Cardiac fibroblast (primary cell): ENCODE measurements around the gene KREMEN2.

Experiments
- DNase-seq, 2 donors: peaks; one replicate each; pipeline versions ENCODE4 v3.0.0 to v3.0.0-alpha.2; 2010; ENCODE audit warnings: low read depth in 2 of 2
- H3K4me3 ChIP-seq, 2 donors: replicated peaks in 1 of 2; 1 replicate in 1 of 2; 2 replicates in 1 of 2; pipeline ENCODE4 v1.5.1; 2011; ENCODE audit warnings: low read depth in 2 of 2, low read length in 2 of 2, mild to moderate bottlenecking in 2 of 2, moderate library complexity in 1 of 2
- CTCF ChIP-seq: IDR thresholded peaks from one replicate; pipeline ENCODE4 v1.5.1; 2011; ENCODE audit warnings: low read depth, mild to moderate bottlenecking, low read length, inconsistent platforms

KREMEN2 gene

GRCh38 chr16:2956579-2956956 is 7.5 kb upstream of the KREMEN2 start:
- TF ChIP-seq CTCF, result no peak
- no peak for DNase-seq
- H3K4me3 ChIP-seq, result no peak overlapping the region

DNA sequence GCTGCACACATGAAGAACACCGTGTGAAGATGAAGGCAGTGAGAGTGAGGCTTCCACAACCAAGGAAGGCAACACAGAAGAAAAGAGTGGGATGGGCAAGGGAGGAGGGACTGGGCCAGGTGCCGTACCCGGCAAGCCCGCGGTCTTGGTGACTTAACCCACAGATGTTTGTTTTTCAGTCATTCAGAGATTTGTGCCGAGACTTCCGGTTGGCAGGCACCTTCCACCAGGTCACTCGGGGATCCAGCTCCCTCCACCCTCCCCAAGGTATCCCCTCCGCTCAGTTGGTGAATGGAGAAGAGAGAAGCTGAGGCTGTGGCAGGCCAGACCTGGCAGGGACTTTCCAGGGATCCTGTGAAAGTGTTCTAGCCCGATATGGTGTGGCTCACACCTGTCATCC is 4.9 kb upstream of the KREMEN2 start:
- no peak for TF ChIP-seq CTCF
- no peak for DNase-seq
- no peak overlapping the region for H3K4me3 ChIP-seq

DNA sequence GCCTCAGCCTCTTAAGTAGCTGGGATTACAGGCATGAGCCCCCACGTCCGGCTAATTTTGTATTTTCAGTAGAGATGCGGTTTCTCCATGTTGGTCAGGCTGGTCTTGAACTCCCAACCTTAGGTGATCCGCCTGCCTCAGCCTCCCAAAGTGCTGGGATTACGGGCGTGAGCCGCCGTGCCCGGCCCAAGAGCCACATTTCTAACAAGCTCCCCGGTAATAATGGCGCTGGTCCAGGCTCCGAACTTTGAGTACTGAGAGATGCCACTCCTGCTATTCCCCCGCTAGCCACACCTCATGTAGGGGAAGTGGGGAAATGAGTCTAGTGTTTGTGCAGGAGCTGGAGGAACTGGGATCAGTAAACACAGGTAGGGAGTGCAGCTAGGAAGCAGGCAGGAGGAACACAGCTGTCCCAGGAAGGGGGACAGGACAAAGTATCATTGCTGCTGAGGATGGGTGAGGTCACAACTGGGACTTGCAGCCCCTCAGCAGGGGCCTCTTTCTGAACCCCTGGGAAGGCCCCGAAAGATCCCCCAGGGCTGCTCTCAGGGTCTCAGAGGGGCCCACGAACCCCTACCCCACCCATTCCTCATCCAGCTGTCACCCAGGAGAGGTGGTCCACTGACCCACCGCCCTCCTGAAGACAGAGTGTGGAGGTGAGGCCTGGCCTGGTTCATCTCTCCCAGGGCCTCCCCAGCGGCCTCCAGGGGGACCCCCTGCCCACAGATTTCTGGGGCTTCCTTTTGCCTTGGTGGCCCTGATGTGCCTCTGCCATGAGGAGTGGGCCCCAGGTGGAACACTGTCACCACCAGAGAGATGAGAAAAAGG is 3.7 kb upstream of the KREMEN2 start:
- DNase-seq, result no peak
- no peak overlapping the region for H3K4me3 ChIP-seq
- no peak for TF ChIP-seq CTCF

- no peak for TF ChIP-seq CTCF
These were observed 1.6 kb upstream of the KREMEN2 start for GRCh38 chr16:2962334-2963073.

DNA sequence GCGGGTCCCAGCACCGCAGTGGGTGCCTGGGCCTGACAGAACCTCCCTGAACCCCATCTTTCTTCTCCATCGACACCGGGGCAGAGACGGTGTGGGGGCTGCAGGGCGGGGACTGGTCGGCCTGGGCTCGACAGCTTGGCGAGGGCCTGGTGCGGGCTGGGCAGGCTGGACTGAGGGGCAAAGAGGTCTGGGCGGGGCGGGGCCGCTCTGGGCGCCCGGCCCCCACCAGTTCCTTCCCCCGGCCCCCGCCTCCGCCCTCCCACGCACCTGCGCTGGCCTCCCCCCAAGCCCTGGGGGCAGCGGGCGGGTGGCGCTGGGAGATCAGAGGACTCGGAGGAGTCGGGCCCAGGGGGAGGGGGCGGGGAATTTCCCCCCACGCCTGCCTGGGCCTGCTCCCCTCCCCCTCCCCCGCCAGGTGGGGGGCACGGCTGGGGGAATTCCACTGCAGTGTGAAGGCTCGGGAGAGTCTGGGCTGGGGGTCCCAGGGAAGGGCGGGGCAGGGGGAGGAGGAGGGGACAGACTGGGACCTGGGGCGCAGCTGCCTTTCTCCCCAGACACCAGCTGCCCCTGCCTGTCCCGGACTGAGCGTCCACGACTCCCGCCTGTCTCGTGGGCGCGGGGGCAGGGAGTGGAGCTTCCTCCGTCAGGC is 877 bp upstream of the KREMEN2 start:
- DNase-seq, result no peak
- H3K4me3 ChIP-seq, result no peak overlapping the region
- no peak for TF ChIP-seq CTCF

More at GRCh38 chr16:2962334-2963073, 1.6 kb upstream of the KREMEN2 start:
- no peak for DNase-seq
- H3K4me3 ChIP-seq, result no peak overlapping the region

DNA sequence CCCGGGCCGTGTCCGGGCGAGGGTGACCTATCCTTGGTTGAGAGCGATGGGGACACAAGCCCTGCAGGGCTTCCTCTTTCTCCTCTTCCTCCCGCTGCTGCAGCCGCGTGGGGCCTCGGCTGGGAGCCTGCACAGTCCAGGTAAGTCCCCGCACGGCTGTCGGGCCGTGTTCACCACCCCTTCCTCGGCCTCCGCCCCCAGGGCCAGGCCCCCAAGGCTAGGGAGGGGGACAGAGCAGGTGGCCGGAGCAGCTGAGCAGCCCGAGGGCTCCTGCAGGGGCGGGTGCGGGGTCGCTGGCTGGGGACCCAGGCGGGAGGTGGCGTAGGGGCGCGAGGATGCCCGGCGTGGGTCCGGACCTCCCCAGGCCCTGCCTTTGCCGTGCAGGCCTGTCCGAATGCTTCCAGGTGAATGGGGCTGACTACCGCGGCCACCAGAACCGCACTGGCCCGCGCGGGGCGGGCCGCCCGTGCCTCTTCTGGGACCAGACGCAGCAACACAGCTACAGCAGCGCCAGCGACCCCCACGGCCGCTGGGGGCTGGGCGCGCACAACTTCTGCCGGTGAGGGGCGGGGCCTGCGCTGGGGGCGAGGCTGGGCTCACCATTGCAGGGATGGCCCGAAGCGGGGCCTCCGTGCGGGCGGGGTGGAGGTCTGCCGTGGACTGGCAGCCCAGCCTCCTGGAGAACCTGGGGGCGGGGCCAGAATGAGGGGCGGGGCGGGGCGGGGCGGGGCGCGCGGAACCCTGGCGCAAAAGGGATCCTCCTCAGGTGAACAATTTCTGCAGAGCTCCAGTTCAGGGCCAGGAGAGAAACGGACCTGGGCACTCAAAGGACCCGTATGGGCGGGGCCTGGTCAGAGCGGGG is 631 bp downstream of the KREMEN2 start:
- DNase-seq, result no peak
- H3K4me3 ChIP-seq, result no peak overlapping the region
- TF ChIP-seq CTCF, result no peak
